ENCODE measurements around the gene SLC24A2. TPM values are rescaled to one million over a fixed set of nuclear protein-coding genes. Genes with fewer than 3 reads are reported as not detected.
"Not testable (repeated sequence)": the region's sequence is repeated elsewhere in the genome, so short reads cannot be mapped to it uniquely, and the experiment has no call there.

SLC24A2 gene
- not detected in 2 replicates for total RNA-seq (2013; cell fraction: nucleolus; rRNA removed)
- total RNA-seq (2014; rRNA removed) (not detected in 2 replicates), total RNA-seq (2014; rRNA removed; fragmentation: Illumina TruSeq; extraction: Trizol) (not detected in 2 replicates), total RNA-seq (2021) (not detected in 2 replicates), polyA plus RNA-seq (2011; rRNA removed) (not detected in 2 replicates), polyA plus RNA-seq (2014; fragmentation: Illumina TruSeq; extraction: Trizol) (not detected in 2 replicates), polyA plus RNA-seq (2014; fragmentation: Nextera tagmentation; extraction: Ambion mirVana) (not detected), polyA plus RNA-seq (2014; rRNA removed) (not detected in 2 replicates), polyA plus RNA-seq (2016; fragmentation: Nextera tagmentation; extraction: Ambion mirVana) (not detected), polyA minus RNA-seq (2011; rRNA and poly(A)+ RNA removed) (under 0.01 TPM in 1 of 2 replicates, not detected in the other), Bru-seq, nascent RNA (percentile 10 among the genes with signal in this experiment), BruChase-seq, experiment 1, labeled RNA remaining after a 6-hour chase (percentile 15 among the genes with signal in this experiment), BruChase-seq, experiment 2, labeled RNA remaining after a 2-hour chase (percentile 13 among the genes with signal in this experiment)
- not detected for polyA plus RNA-seq (2011; ENCODE audit: low read depth)
- not detected in 2 replicates for polyA plus RNA-seq (2011; cell fraction: cytosol; rRNA removed)
- 0.01 and 0.03 TPM in 2 replicates for polyA plus RNA-seq (2011; cell fraction: nucleus; rRNA removed)
- polyA plus RNA-seq (2012): 0.01 TPM in 1 of 2 replicates, not detected in the other
- not detected in 2 replicates for polyA minus RNA-seq (2011; cell fraction: cytosol; rRNA and poly(A)+ RNA removed)
- not detected in 2 replicates for polyA minus RNA-seq (2011; cell fraction: nucleus; rRNA and poly(A)+ RNA removed)
- long read RNA-seq, experiment 1: 0 reads
- long read RNA-seq, experiment 2, partial matches to known transcripts: 0 of 1 reads
- long read RNA-seq, experiment 2, other reads (novel, unspliced or antisense): 1 of 1 reads

GRCh38 chr9:19788614-19789271 is at the start of gene SLC24A2:
TSS of gene SLC24A2 (minus strand) at chr9:19789037.
- intact Hi-C loops (cut with micrococcal nuclease; ENCODE audit: unreplicated experiment) (loop anchor here (10.0 kb wide), 1 partner anchor 294 kb away; no protein-coding TSS in a partner anchor), in situ Hi-C loops (cut with MboI) (no loop called here)
- Histone ChIP-seq H3K36me3 (ENCODE audit: control insufficient read depth in 2 of 2, insufficient read depth in 2 of 2, low read length in 1 of 2) (no peaks in the 10 kb centered on the region), H4K20me1 (ENCODE audit: control insufficient read depth, insufficient read depth) (no peaks in the 10 kb centered on the region), H3K27ac (ENCODE audit: control insufficient read depth, insufficient read depth) (no peak within 1 kb of the TSS), H2AFZ (ENCODE audit: control insufficient read depth, low read depth, low read length) (no peak within 1 kb of the TSS), H3K27me3 (replicated peaks in 1 of 2; ENCODE audit: control insufficient read depth in 2 of 2, insufficient read depth in 2 of 2, low read length in 1 of 2) (peaks cover 0 to 3% of the 10 kb centered on the region in 2 experiments; a peak in 1 of 4 replicates), H3K9me3 (replicated peaks; ENCODE audit: control insufficient read depth, insufficient read depth, low read length) (no peaks in the 10 kb centered on the region), H3K9ac (ENCODE audit: control insufficient read depth, insufficient read depth, low read length) (no peak within 1 kb of the TSS), H3K4me3 (no peak within 1 kb of the TSS), H3K4me1 (ENCODE audit: control insufficient read depth, insufficient read depth, low read length) (no peaks in the 10 kb centered on the region), H3K79me2 (ENCODE audit: control insufficient read depth, insufficient read depth, low read length) (no peaks in the 10 kb centered on the region), H3K4me2 (ENCODE audit: control insufficient read depth, insufficient read depth) (no peak within 1 kb of the TSS)
- no peak for FAIRE-seq
- TF ChIP-seq EZH2 (IDR thresholded peaks at IDR 0.05; ENCODE audit: borderline replicate concordance, control insufficient read depth, low read depth, low read length): no peak
- no peak for DNase-seq (ENCODE audit: low read depth, low spot score)
- BruUV-seq (replicated peaks): no TSS peak
- no peak for ATAC-seq
- RAD21 ChIA-PET (ENCODE audit: unreplicated experiment): no interaction called here
- WGBS (ENCODE audit: insufficient coverage, insufficient replicate concordance, low lambda C conversion rate, missing lambda C conversion rate): 54% methylated on average over 62 of the region's 67 CpGs
- CTCF ChIA-PET: no interaction called here
- POLR2A ChIA-PET: no interaction called here
- SMC1A ChIA-PET (ENCODE audit: uncharacterized antibody, unreplicated experiment): no interaction called here

GRCh38 chr9:19833331-19833730 is 44.5 kb upstream of the SLC24A2 start:
- H3K27me3 ChIP-seq (replicated peaks in 1 of 2; ENCODE audit: control insufficient read depth in 2 of 2, insufficient read depth in 2 of 2, low read length in 1 of 2); H3K4me1 ChIP-seq (ENCODE audit: control insufficient read depth, insufficient read depth, low read length); SMC1A ChIA-PET (ENCODE audit: uncharacterized antibody, unreplicated experiment); H3K79me2 ChIP-seq (ENCODE audit: control insufficient read depth, insufficient read depth, low read length); H2AFZ ChIP-seq (ENCODE audit: control insufficient read depth, low read depth, low read length); CTCF ChIA-PET; intact Hi-C loops (cut with micrococcal nuclease; ENCODE audit: unreplicated experiment); H3K4me3 ChIP-seq; H3K36me3 ChIP-seq (ENCODE audit: control insufficient read depth in 2 of 2, insufficient read depth in 2 of 2, low read length in 1 of 2); POLR2A ChIA-PET; H3K27ac ChIP-seq (ENCODE audit: control insufficient read depth, insufficient read depth); H3K4me2 ChIP-seq (ENCODE audit: control insufficient read depth, insufficient read depth); in situ Hi-C loops (cut with MboI); H3K9ac ChIP-seq (ENCODE audit: control insufficient read depth, insufficient read depth, low read length); FAIRE-seq; DNase-seq (ENCODE audit: low read depth, low spot score); ATAC-seq; H3K9me3 ChIP-seq (replicated peaks; ENCODE audit: control insufficient read depth, insufficient read depth, low read length); BruUV-seq (replicated peaks); H4K20me1 ChIP-seq (ENCODE audit: control insufficient read depth, insufficient read depth); RAD21 ChIA-PET (ENCODE audit: unreplicated experiment): not testable (repeated sequence)
- WGBS (ENCODE audit: insufficient coverage, insufficient replicate concordance, low lambda C conversion rate, missing lambda C conversion rate): 50% methylated on average over 8 of the region's 9 CpGs
